ENCODE measurements around the gene ADAMTS12. TPM values are rescaled to one million over a fixed set of nuclear protein-coding genes. Genes with fewer than 3 reads are reported as not detected.
A peak's percentile ranks its signal among the peaks of the same experiment; 100 is the strongest.

The ADAMTS12 gene
- total RNA-seq, 1 experiment from 2014 or later = 6.2 TPM

DNA sequence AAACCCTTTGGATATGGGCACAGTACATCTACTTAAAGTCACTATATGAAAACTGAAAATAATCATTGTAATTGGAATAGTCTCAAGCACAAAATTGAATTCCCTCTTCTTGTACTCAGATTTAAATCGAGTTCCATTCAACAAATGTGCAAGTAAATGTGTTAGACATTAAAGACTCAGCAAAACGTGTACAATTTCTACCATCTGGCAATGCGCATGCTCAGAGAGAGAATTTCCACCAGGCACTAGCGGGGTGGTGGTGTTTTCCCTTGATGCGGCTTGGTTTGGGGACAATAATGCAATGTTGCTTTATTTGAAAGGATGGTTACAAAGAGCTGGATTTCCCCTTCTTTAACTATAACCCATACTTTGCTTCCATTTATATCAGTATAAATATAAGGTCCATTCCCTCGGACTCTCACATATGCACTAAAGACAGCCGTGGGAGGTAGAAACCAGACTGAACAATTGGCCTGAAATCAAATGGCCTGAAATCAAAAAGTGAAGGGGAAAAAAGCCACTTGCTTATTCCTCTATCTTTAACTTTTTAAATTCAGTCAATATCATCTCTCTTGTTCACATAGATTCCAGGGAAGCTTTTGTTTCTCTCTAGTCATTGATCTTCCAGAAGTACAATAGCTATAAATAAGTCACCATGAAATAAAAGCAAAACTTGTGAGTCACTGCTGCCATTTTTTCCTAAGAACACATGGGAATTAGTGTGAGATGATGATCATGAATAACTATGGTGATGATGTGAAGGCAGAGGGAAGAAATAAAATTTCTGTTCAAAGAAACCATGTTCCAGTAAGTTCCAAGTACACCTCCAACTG lies 59.2 kb downstream of the ADAMTS12 start:
- Histone ChIP-seq H3K9me3 (ENCODE audit: control insufficient read depth, low read depth, low read length) (no peaks in the 10 kb centered on the region), H3K4ac (ENCODE audit: low read depth, low read length) (no peak overlapping the region), H2BK5ac (ENCODE audit: insufficient read length, low read length) (no peak overlapping the region), H3K23ac (ENCODE audit: insufficient read length, low read depth, low read length) (no peak overlapping the region), H2AK5ac (ENCODE audit: insufficient read length, low read length) (no peak overlapping the region), H3K4me2 (ENCODE audit: insufficient read depth, insufficient read length, low read length) (no peak overlapping the region), H3K27ac (ENCODE audit: insufficient read length, low read depth, low read length) (no peak overlapping the region), H3K14ac (ENCODE audit: insufficient read depth, low read length) (no peak overlapping the region), H4K8ac (replicated peaks; ENCODE audit: insufficient read length, low read depth, low read length) (no peak overlapping the region), H3K79me2 (ENCODE audit: insufficient read depth, low read length) (0 out of 2 replicates have a peak, but pooled peaks cover 2% of the 10 kb centered on the region), H3K27me3 (ENCODE audit: insufficient read depth, low read length) (no peaks in the 10 kb centered on the region), H3K4me1 (ENCODE audit: insufficient read depth, low read length) (peaks cover 7% of the 10 kb centered on the region), H3K18ac (ENCODE audit: insufficient read length, low read depth, low read length) (no peak overlapping the region), H3K9ac (ENCODE audit: extremely low read depth, insufficient read length, low read length) (no peak overlapping the region), H2BK20ac (ENCODE audit: low read depth, low read length, poor library complexity, severe bottlenecking) (no peak overlapping the region), H3K56ac (ENCODE audit: insufficient read length, low read depth, low read length) (no peak overlapping the region), H2BK15ac (ENCODE audit: low read depth, low read length) (no peak overlapping the region), H2BK120ac (ENCODE audit: low read depth, low read length, poor library complexity, severe bottlenecking) (no peak overlapping the region), H2AFZ (ENCODE audit: low read length) (no peak overlapping the region), H3K79me1 (ENCODE audit: insufficient read depth, low read depth, low read length, poor library complexity, severe bottlenecking) (no peaks in the 10 kb centered on the region), H4K5ac (ENCODE audit: insufficient read length, low read depth, low read length) (no peak overlapping the region), H3T11ph (ENCODE audit: low read length) (peak overlapping the region; percentile 29), H3K23me2 (ENCODE audit: insufficient read length, low read depth, low read length, poor library complexity, severe bottlenecking) (no peaks in the 10 kb centered on the region), H4K20me1 (ENCODE audit: control insufficient read depth, insufficient read depth, insufficient read length) (no peaks in the 10 kb centered on the region), H2BK12ac (ENCODE audit: insufficient read length, low read depth, low read length) (no peak overlapping the region), H4K91ac (ENCODE audit: insufficient read length, low read depth, low read length) (no peak overlapping the region)
- Mint-ChIP-seq H3K9me3 (no peaks in the 10 kb centered on the region; a peak in 1 of 5 replicates), H3K27ac (no peak overlapping the region), H3K27me3 (ENCODE audit: low read depth) (no peaks in the 10 kb centered on the region), H3K4me3 (no peak overlapping the region), H3K36me3 (ENCODE audit: insufficient read depth in 1 of 3, low read depth in 3 of 3) (no peaks in the 10 kb centered on the region), H3K4me1 (peaks cover 35 to 47% of the 10 kb centered on the region in 2 experiments)
- no peak for TF ChIP-seq CTCF (conservative IDR thresholded peaks at IDR 0.05)
- WGBS (ENCODE audit: extremely low coverage, insufficient read length, low lambda C conversion rate) = no CpG with 5 or more reads among the region's 7 CpGs
- no peak for DNase-seq

Data from H9 (cell line).